K562 (cell line): ENCODE results near the gene CRADD. TPM values are rescaled to one million over a fixed set of nuclear protein-coding genes. Genes with fewer than 3 reads are reported as not detected.

Source experiments
- ATF1 ChIP-seq, 2 experiments: fragments of 450-650 bp in 1 of 2; IDR thresholded peaks; 2 replicates each; pipeline ENCODE4 v1.6.1; 2016; ENCODE audit warnings: missing compliant biosample characterization in 1 of 2, missing genetic modification characterization in 1 of 2
- CTCF ChIP-seq, 3 experiments: IDR thresholded peaks in 2 of 3; conservative IDR thresholded peaks in 1 of 3; 2 replicates each; pipeline ENCODE4 v1.5.1; 2011 to 2012; ENCODE audit warnings: low read length in 3 of 3, mild to moderate bottlenecking in 3 of 3, control low read depth in 2 of 3, improper control_type of control experiment in 1 of 3, inconsistent platforms in 1 of 3, low read depth in 1 of 3, mixed read lengths in 1 of 3, moderate library complexity in 1 of 3; ENCODE audit not compliant: insufficient read depth in 2 of 3
- DPF2 ChIP-seq: fragments of 450-650 bp; IDR thresholded peaks from 2 replicates; pipeline ENCODE4 v1.6.1; 2016
- HDGF ChIP-seq: fragments of 450-650 bp; IDR thresholded peaks from 2 replicates; pipeline ENCODE4 v1.6.1; 2016
- MIER1 ChIP-seq: fragments of 450-650 bp; IDR thresholded peaks from 2 replicates; pipeline ENCODE4 v1.6.1; 2016; ENCODE audit warnings: antibody characterized with exemption, mild to moderate bottlenecking, low read depth
- MTF1 ChIP-seq: fragments of 250-450 bp; sonication (Bioruptor Pico); IDR thresholded peaks from 2 replicates; pipeline ENCODE4 v1.9.0; 2021; ENCODE audit warnings: moderate library complexity, mild to moderate bottlenecking, inconsistent platforms, borderline replicate concordance
- NCOA2 ChIP-seq, 2 experiments: fragments of 450-650 bp; IDR thresholded peaks; 2 replicates each; pipeline ENCODE4 v1.6.1; 2018; ENCODE audit warnings: mild to moderate bottlenecking in 2 of 2, moderate library complexity in 1 of 2; ENCODE audit not compliant: partially characterized antibody in 2 of 2
- NFIC ChIP-seq: fragments of 450-650 bp; IDR thresholded peaks from 2 replicates; pipeline ENCODE4 v1.6.1; 2017; ENCODE audit warnings: mild to moderate bottlenecking, inconsistent platforms
- NR2C1 ChIP-seq, 2 experiments: fragments of 450-650 bp; IDR thresholded peaks; 2 replicates each; pipeline ENCODE4 v1.6.1; 2017; ENCODE audit warnings: mild to moderate bottlenecking in 2 of 2, antibody characterized with exemption in 1 of 2, inconsistent platforms in 1 of 2, missing compliant biosample characterization in 1 of 2, missing genetic modification characterization in 1 of 2
- TBL1XR1 ChIP-seq, 2 experiments: IDR thresholded peaks; 2 replicates each; pipeline ENCODE4 v1.6.1; 2012; ENCODE audit warnings: improper control_type of control experiment in 2 of 2, low read length in 2 of 2, mild to moderate bottlenecking in 1 of 2
- ZNF696 ChIP-seq: fragments of 250-450 bp; sonication (Bioruptor Pico); conservative IDR thresholded peaks from 2 replicates; pipeline ENCODE4 v1.4.0; 2020; ENCODE audit warnings: mild to moderate bottlenecking, moderate library complexity
- polyA plus RNA-seq, 8 experiments: library from polyadenylated mRNA; depleted of rRNA in 4 of 8; stranded (reverse) in 5 of 8; unstranded in 3 of 8; fragments of >200 nt; fragmentation: Nextera tagmentation in 2 of 8; fragmentation: Illumina TruSeq in 1 of 8; extraction: Ambion mirVana in 2 of 8; extraction: Trizol in 1 of 8; gene quantifications; 2 replicates each; pipeline versions ENCODE4 v1.2.1 to v1.2.3, GENCODE V29; 2011 to 2014; ENCODE audit warnings: inconsistent platforms in 1 of 8, missing spikeins in 1 of 8
- total RNA-seq, 7 experiments: library from RNA; depleted of rRNA in 6 of 7; stranded (reverse); fragments of >200 nt in 6 of 7; fragmentation: Illumina TruSeq in 2 of 7; extraction: Trizol in 2 of 7; gene quantifications; 2 replicates each; pipeline versions ENCODE4 v1.2.1 to v1.2.3, GENCODE V29; 2011 to 2021; ENCODE audit warnings: low replicate concordance in 1 of 7
- TF ChIP-seq, protein P1 (sequence below): fragments of 250-450 bp; sonication (Bioruptor Pico); IDR thresholded peaks from 2 replicates; pipeline ENCODE4 v1.5.1; 2021; ENCODE audit warnings: mild to moderate bottlenecking
- TF ChIP-seq, protein P2 (sequence below): fragments of 250-450 bp; sonication (Bioruptor Pico); IDR thresholded peaks from 2 replicates; pipeline ENCODE4 v1.5.0; 2020; ENCODE audit warnings: mild to moderate bottlenecking, borderline replicate concordance

CRADD gene
- total and polyA plus RNA-seq, 9 of the 15 experiments (the other 6 are each of a cell fraction or from before 2014, with no cell fraction given), result 20.5 to 41.1 (median 25.9) TPM

DNA sequence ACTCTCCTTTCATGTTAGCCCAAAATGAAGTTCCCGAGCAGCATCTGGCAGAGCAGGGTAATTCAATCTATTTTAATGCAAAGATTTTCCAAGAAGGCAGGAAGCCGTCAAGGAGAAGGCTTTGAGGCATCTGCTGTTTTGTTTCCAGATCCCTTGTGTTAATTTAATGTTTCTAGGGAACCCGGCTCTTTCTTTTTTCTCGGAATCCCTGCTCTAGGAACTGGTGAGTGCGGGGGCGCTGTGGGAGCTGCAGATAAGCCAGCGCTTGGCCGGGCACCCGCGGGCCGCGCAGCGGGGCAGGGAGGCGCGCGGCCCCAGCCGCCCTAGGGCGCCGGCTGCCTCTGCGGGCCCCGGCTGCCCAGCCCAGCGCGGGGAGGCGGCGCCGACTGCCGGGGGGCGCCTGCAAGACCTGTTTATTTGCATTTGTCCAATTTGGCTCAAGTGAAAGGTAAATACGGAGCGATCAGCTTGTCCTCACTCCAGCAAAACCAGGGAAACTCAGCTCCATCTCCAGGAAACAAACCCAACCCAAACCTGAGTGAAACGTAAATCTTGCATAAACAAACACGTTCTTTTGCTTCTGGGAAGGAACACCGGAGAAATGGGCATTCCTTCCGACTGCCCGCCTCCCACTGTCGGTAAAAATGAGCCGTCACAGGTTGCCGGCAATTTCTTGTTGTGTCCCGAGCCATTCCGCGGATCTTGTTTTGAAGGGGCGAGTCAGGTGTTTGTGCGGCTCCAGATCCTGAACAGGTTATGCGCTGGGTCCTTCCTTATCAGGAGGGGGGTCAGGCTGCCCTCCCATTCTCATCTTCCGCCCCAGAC is 65.1 kb downstream of the CRADD start (continued):
- TF ChIP-seq MIER1 (no peak), HDGF (no peak), TBL1XR1 (IDR thresholded peaks at IDR 0.05; ENCODE audit: low read length in 2 of 2) (peak in 1 of 2 experiments; percentile 93; a peak in 2 of 4 replicates), DPF2 (peak; percentile 65; the same call in 1 of the 2 replicates), CTCF (IDR thresholded peaks at IDR 0.05 in 2 of 3, conservative IDR thresholded peaks at IDR 0.05 in 1 of 3; ENCODE audit: insufficient read depth in 2 of 3, low read depth in 1 of 3, low read length in 3 of 3) (peak; percentile 55 to 82 (median 65); a peak in 5 of 6 replicates), NR2C1 (IDR thresholded peaks at IDR 0.05) (no peak), NR2C1 (tag; IDR thresholded peaks at IDR 0.05) (peak; percentile 35; the same call in 1 of the 2 replicates), MTF1 (CRISPR knock-in tag) (no peak), ZNF696 (CRISPR knock-in tag) (no peak), ATF1 (CRISPR knock-in tag; IDR thresholded peaks at IDR 0.05) (no peak), ATF1 (tag; IDR thresholded peaks at IDR 0.05) (peak; percentile 40; the same call in 1 of the 2 replicates), NCOA2 (IDR thresholded peaks at IDR 0.05; ENCODE audit: partially characterized antibody in 2 of 2) (peak in 1 of 2 experiments; percentile 76), NFIC (peak; percentile 50)
- TF ChIP-seq, protein P1, sequence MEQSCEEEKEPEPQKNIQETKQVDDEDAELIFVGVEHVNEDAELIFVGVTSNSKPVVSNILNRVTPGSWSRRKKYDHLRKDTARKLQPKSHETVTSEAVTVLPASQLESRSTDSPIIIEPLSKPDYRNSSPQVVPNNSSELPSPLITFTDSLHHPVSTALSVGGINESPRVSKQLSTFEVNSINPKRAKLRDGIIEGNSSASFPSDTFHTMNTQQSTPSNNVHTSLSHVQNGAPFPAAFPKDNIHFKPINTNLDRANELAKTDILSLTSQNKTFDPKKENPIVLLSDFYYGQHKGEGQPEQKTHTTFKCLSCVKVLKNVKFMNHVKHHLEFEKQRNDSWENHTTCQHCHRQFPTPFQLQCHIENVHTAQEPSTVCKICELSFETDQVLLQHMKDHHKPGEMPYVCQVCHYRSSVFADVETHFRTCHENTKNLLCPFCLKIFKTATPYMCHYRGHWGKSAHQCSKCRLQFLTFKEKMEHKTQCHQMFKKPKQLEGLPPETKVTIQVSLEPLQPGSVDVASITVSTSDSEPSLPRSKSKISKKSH (CRISPR knock-in tag), result no peak
- TF ChIP-seq, protein P2, sequence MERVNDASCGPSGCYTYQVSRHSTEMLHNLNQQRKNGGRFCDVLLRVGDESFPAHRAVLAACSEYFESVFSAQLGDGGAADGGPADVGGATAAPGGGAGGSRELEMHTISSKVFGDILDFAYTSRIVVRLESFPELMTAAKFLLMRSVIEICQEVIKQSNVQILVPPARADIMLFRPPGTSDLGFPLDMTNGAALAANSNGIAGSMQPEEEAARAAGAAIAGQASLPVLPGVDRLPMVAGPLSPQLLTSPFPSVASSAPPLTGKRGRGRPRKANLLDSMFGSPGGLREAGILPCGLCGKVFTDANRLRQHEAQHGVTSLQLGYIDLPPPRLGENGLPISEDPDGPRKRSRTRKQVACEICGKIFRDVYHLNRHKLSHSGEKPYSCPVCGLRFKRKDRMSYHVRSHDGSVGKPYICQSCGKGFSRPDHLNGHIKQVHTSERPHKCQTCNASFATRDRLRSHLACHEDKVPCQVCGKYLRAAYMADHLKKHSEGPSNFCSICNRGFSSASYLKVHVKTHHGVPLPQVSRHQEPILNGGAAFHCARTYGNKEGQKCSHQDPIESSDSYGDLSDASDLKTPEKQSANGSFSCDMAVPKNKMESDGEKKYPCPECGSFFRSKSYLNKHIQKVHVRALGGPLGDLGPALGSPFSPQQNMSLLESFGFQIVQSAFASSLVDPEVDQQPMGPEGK (CRISPR knock-in tag), result 0 out of 2 replicates have a peak, but pooled peaks have one; percentile 5
